Measurements from ENCODE around the gene PTCD1.
"Not testable (repeated sequence)": the region's sequence is repeated elsewhere in the genome, so short reads cannot be mapped to it uniquely, and the experiment has no call there.

The PTCD1 gene

GRCh38 chr7:99448855-99449254 is 10.3 kb upstream of the PTCD1 start:
- no peak for DNase-seq

DNA sequence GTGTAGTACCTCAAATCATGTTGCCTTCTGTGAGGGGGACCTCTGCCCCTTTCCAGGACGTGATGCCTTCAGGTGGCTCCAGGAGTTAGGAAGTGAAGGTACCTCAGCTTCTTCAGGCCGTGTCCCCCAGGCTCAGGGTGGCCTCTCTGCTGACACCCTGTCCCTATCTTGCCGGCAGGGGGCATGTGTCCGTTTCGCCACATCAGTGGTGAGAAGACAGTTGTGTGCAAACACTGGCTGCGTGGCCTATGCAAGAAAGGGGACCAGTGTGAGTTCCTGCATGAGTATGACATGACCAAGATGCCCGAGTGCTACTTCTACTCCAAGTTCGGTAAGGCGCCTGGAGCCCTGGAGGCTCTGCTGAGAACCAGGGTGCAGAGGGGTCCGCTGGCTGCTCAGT is 9.3 kb upstream of the PTCD1 start:
- no peak for DNase-seq

GRCh38 chr7:99446096-99446495 is 7.5 kb upstream of the PTCD1 start:
- no peak for DNase-seq

DNA sequence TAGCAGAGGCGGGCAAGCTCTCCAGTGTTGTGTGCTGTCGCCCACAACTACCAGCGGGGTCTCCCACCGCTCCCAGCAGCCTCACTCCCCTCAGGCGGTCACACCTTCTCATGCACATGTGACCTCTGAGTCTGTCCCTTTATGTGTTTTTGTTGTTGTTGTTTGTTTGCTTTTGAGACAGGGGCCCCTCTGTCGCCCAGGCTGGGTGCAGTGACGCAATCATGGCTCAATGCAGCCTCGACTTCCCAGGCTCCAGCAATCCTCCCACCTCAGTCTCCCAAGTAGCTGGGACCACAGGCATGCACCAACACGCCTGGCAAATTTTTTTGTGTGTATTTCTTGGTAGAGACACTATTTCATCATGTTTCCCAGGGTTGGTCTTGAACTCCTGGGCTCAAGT is 1.6 kb upstream of the PTCD1 start:
- DNase-seq = no peak

DNA sequence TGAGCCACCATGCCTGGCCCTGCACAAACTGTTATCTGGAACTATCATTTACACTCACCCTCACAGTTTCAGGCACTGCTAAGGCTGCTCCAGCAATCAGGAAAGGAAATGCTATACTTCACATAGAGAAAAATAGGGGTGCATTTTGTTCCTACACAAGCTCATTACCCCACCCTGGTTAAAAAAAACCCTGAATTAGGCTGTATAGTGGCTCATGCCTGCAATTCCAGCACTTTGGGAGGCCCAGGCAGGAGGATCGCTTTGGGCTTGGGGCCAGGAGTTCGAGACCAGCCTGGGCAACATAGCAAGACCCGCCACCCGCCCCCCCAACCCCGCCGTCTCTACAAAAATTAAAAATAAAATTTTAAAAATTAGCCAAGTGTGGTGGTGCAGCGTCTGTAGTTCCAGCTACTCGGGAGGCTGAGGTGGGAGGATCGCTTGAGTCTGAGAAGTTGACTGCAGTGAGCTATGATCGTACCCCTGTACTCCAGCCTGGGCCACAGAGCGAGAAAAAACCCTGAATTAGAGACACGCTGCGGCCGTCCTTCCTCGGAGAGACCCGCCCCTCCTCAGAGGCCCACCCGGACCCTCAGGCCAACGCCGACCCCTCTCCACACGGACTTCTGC is 539 bp downstream of the PTCD1 start:
- no peak for DNase-seq

- no peak for DNase-seq
These were observed 5.4 kb downstream of the PTCD1 start for GRCh38 chr7:99433158-99433557.

DNA sequence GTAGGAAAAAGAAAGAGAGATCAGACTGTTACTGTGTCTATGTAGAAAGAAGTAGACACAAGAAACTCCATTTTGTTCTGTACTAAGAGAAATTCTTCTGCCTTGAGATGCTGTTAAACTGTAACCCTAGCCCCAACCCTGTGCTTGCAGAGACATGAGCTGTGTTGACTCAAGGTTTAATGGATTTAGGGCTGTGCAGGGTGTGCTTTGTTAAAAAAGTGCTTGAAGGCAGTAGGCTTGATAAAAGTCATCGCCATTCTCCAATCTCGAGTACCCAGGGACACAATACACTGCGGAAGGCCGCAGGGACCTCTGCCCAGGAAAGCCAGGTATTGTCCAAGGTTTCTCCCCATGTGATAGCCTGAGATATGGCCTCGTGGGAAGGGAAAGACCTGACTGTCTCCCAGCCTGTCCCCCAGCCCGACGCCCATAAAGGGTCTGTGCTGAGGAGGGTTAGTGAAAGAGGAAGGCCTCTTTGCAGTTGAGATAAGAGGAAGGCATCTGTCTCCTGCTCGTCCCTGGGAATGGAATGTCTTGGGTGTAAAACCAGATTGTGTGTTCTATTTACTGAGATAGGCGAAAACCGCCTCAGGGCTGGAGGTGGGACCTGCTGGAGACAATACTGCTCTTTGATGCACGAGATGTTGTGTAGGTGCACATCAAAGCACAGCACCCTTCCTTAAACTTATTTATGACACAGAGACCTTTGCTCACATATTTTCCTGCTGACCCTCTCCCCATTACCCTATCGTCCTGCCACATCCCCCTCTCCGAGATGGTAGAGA is 6.7 kb downstream of the PTCD1 start:
- DNase-seq = not testable (repeated sequence)

DNA sequence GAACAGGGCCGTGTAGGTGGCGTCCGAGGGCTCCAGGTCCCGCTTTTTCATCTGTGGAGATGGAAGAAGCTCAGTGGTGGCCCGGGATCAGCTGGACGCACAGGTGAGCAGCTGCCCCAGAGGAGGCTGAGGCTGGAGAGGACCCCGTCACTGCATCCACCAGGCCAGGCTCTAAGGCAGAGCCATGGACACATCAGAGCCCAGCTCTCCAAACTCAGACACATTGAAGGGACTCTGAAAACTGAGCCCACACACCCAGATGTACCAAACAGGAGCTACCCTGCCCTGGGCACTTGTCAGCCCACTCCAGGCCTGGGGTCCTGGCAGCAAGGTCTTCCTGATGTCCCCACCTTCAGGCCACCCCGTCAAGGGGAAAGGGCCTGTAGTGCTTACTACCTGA is 8.8 kb downstream of the PTCD1 start:
- no peak for DNase-seq

- no peak for DNase-seq
These were observed 9.5 kb downstream of the PTCD1 start for GRCh38 chr7:99428972-99429566.

DNA sequence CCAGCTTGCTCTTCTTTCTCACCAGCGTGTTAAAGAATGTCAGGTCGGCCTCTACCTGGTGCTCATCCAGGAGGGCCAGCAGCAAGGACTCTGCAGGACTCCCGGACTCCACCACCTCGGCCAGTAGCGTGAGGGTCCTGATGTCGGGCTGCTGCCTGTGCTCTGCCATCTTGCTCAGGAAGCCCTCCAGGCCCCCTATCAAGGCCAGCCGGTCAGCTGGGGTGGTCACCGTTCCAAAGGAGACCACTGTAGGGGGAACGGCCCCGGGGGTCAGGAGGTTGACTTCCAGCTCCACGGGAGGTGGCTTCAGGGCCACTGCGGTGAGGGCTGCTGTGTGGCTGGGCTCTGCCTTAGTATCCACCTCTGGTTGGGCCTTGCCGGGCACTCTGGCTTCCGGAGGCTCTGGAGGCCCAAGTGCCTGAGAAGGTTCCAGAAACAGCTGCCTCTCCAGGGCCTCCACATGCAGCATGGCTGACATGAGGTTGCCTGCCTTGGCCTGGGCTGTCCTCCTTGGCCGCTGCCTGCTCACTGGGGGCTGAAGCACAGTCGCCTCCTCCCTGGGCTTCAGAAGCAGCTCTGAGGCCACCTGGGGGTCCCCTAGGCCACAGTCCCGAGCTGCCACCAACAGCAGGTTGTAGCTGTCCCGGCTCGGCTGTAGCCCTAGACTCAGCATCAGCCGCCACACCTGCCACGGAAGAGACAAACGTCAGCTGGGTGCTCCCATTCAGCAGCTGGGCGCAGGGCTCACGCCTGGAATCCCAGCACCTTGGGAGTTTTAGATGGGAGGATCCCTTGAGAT is 13.5 kb downstream of the PTCD1 start:
- DNase-seq = no peak

DNA sequence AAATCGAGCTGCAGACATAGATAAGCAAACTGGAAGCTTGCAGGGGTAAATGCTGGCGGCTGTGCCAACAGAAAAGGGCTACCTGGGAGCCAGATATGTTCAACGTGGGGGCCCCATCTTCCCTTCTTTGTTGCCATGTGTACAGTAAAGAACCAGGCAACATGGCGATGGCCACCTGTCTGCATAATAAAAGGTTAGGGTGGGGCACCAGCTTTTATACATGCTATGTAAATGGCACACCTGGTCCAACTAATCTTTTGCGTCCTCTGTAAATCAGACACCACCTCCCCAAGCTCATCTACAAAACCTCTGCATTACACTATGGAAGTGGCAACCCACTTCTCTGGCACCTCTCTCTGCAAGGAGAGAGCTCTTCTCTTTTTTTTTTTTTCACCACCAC is 16.0 kb downstream of the PTCD1 start:
- no peak for DNase-seq

- DNase-seq = no peak
These were observed 16.4 kb downstream of the PTCD1 start for GRCh38 chr7:99422186-99422585.

GRCh38 chr7:99420986-99421385 is 17.6 kb downstream of the PTCD1 start:
- DNase-seq = no peak

GRCh38 chr7:99420213-99420612 is 18.4 kb downstream of the PTCD1 start:
- no peak for DNase-seq

- no peak for DNase-seq
These were observed 19.1 kb downstream of the PTCD1 start for GRCh38 chr7:99419323-99420021.

DNA sequence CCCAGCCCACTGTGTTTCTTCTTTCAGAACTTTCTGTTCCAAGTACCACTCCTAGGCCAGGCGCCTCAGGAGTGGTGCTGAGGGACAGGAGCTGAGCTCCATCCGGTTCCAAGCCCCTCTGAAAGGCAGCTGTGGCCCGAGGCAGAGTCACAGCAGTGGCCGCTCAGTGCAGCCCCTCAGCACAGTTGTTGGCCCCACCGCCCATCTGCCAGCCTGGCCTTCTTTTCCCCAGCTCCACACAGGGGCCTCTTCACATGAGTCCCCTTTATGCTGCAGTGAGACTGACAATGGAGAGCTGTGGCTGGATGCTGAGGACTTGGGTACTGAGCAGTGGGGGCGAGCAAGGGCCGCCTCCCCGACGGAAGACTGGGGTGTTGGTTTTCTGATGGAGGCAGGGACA is 20.3 kb downstream of the PTCD1 start:
- no peak for DNase-seq

- DNase-seq = not testable (repeated sequence)
These were observed 23.0 kb downstream of the PTCD1 start for GRCh38 chr7:99415513-99416127.

GRCh38 chr7:99410635-99411034 is 28.0 kb downstream of the PTCD1 start:
- DNase-seq = no peak

GRCh38 chr7:99409806-99410205 is 28.8 kb downstream of the PTCD1 start:
- DNase-seq = no peak

- DNase-seq = no peak
These were observed 29.4 kb downstream of the PTCD1 start for GRCh38 chr7:99409192-99409572.

- peak; percentile 83 to 93 for DNase-seq
These were observed 30.0 kb downstream of the PTCD1 start, which contains the start of the genes BUD31 and PDAP1 for GRCh38 chr7:99408379-99409191. TSS of gene BUD31 (plus strand) at chr7:99408969. CDS start at chr7:99411093, 2,124 bp downstream. TSS of gene PDAP1 (minus strand) at chr7:99408597. CDS start at chr7:99408548, 49 bp downstream.

Measured in stimulated activated CD4-positive, alpha-beta T cell treated with anti-CD3 and anti-CD28 coated beads, Interleukin-4, amount 100 ng/mL, for 4 hours (primary cell).